ENCODE results near the gene CLDN3.

- no peak for TF ChIP-seq CTCF (IDR thresholded peaks at IDR 0.05)
- no peak for TF ChIP-seq EP300 (IDR thresholded peaks at IDR 0.05)
Observed at GRCh38 chr7:73722785-73723184, 47.3 kb downstream of the CLDN3 start.

All from suprapubic skin (tissue), 3 donors.